GM23248 (cell line): ENCODE data around the gene IBA57. TPM values are rescaled to one million over a fixed set of nuclear protein-coding genes. Genes with fewer than 3 reads are reported as not detected.
"Not testable (repeated sequence)": the region's sequence is repeated elsewhere in the genome, so short reads cannot be mapped to it uniquely, and the experiment has no call there.

Source experiments
- DNase-seq: peaks from one replicate; pipeline ENCODE4 v3.0.0-alpha.2; 2015
- H2AFZ ChIP-seq: fragments of 200-600 bp; sonication (generic); 2 replicates; pipeline ENCODE4 v1.6.1; 2016; ENCODE audit warnings: antibody characterized with exemption
- H3F3A ChIP-seq: fragments of 200-600 bp; sonication (generic); 2 replicates; pipeline ENCODE4 v1.6.1; 2016; ENCODE audit warnings: mild to moderate bottlenecking, antibody characterized with exemption, mixed run types; ENCODE audit not compliant: insufficient read depth
- H3K27ac ChIP-seq: fragments of 200-600 bp; sonication (generic); 2 replicates; pipeline ENCODE4 v1.5.1; 2016; ENCODE audit warnings: mild to moderate bottlenecking
- H3K27me3 ChIP-seq: fragments of 200-600 bp; sonication (generic); replicated peaks from 2 replicates; pipeline ENCODE4 v1.6.1; 2016; ENCODE audit warnings: mild to moderate bottlenecking; ENCODE audit not compliant: insufficient read depth
- H3K36me3 ChIP-seq: fragments of 200-600 bp; sonication (generic); 2 replicates; pipeline ENCODE4 v1.6.1; 2016; ENCODE audit warnings: low read depth, mild to moderate bottlenecking
- H3K4me1 ChIP-seq: fragments of 200-600 bp; sonication (generic); 2 replicates; pipeline ENCODE4 v1.6.1; 2016; ENCODE audit warnings: mild to moderate bottlenecking; ENCODE audit not compliant: insufficient read depth
- H3K4me2 ChIP-seq: fragments of 200-600 bp; sonication (generic); one replicate; pipeline ENCODE4 v1.6.1; 2016; ENCODE audit warnings: mild to moderate bottlenecking; ENCODE audit not compliant: unreplicated experiment
- H3K4me3 ChIP-seq: fragments of 200-600 bp; sonication (generic); 2 replicates; pipeline ENCODE4 v1.5.1; 2016; ENCODE audit warnings: mild to moderate bottlenecking
- H3K79me2 ChIP-seq: fragments of 200-600 bp; sonication (generic); 2 replicates; pipeline ENCODE4 v1.6.1; 2016; ENCODE audit warnings: mild to moderate bottlenecking; ENCODE audit not compliant: insufficient read depth
- H3K9ac ChIP-seq: fragments of 200-600 bp; sonication (generic); 2 replicates; pipeline ENCODE4 v1.6.1; 2016; ENCODE audit warnings: mild to moderate bottlenecking
- H3K9me2 ChIP-seq: fragments of 200-600 bp; sonication (generic); 2 replicates; pipeline ENCODE4 v1.6.1; 2016; ENCODE audit warnings: mixed run types, mild to moderate bottlenecking, moderate library complexity; ENCODE audit not compliant: insufficient read depth
- H3K9me3 ChIP-seq: fragments of 200-600 bp; sonication (generic); one replicate; pipeline ENCODE4 v1.6.1; 2017; ENCODE audit warnings: low read depth
- H4K20me1 ChIP-seq: fragments of 200-600 bp; sonication (generic); 2 replicates; pipeline ENCODE4 v1.6.0; 2016; ENCODE audit not compliant: insufficient read depth
- EZH2 ChIP-seq: fragments of 200-600 bp; sonication (generic); IDR thresholded peaks from 2 replicates; pipeline ENCODE4 v1.6.1; 2018; ENCODE audit warnings: antibody characterized with exemption, mild to moderate bottlenecking; ENCODE audit not compliant: insufficient read depth, poor library complexity, severe bottlenecking
- EZH2phosphoT487 ChIP-seq: fragments of 200-600 bp; sonication (generic); IDR thresholded peaks from 2 replicates; pipeline ENCODE4 v1.6.1; 2018; ENCODE audit warnings: antibody characterized with exemption, moderate library complexity, mild to moderate bottlenecking, low read depth; ENCODE audit not compliant: insufficient read depth
- WGBS, 2 experiments: methylation state at CpG; one replicate each; pipeline ENCODE4 v1.1.6; 2015 to 2017; ENCODE audit warnings: low lambda C conversion rate in 2 of 2, low coverage in 1 of 2; ENCODE audit errors: missing lambda C conversion rate in 2 of 2; 5-methylcytosine and 5-hydroxymethylcytosine counted together
- in situ Hi-C: fragments of 300-500 bp; cut with MboI; formaldehyde crosslinking; loops from 2 replicates; pipeline ENCODE4 v1.15.0; 2020
- polyA plus RNA-seq: library from polyadenylated mRNA; unstranded; fragments of >200 nt; fragmentation: Nextera tagmentation; extraction: Ambion mirVana; gene quantifications from 2 replicates; pipeline ENCODE4 v1.2.1, GENCODE V29; 2016
- total RNA-seq: library from RNA; depleted of rRNA; stranded (reverse); fragments of >200 nt; shearing (Covaris generic); gene quantifications from 2 replicates; pipeline ENCODE4 v1.2.3, GENCODE V29; 2014

The IBA57 gene
- total and polyA plus RNA-seq, 2 experiments from 2014 or later: 2.0 to 2.9 TPM

GRCh38 chr1:228185641-228185965, 20.0 kb downstream of the IBA57 start:
- Histone ChIP-seq H4K20me1 (no peaks in the 10 kb centered on the region), H3K27me3 (no peaks in the 10 kb centered on the region), H3K4me2 (no peak overlapping the region), H3K4me1 (no peaks in the 10 kb centered on the region), H3K4me3 (no peak overlapping the region), H2AFZ (no peak overlapping the region), H3K27ac (no peak overlapping the region), H3K79me2 (no peaks in the 10 kb centered on the region), H3K9me3 (no peaks in the 10 kb centered on the region), H3K36me3 (no peaks in the 10 kb centered on the region), H3F3A (no peaks in the 10 kb centered on the region), H3K9me2 (no peaks in the 10 kb centered on the region), H3K9ac (no peak overlapping the region)
- TF ChIP-seq EZH2phosphoT487 (no peak), EZH2 (no peak)
- in situ Hi-C loops: no loop called here
- 84 to 87% methylated on average over 11 of the region's 11 CpGs for WGBS, 2 experiments
- DNase-seq: no peak

DNA sequence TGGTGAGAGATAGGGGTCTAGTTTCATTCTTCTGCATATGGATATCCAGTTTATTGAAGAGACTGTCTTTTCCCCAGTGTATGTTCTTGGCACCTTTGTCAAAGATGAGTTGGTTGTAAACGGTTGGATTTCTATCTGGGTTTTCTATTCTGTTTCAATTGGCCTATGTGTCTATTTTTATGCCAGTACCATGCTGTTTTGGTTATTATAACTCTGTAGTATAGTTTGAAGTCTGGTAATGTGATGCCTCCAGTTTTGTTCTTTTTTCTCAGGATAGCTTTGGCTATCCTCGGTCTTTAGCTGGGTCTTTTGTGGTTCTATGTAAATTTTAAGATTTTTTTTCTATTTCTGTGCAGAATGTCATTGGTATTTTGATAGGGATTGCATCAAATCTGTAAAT, 22.6 kb downstream of the IBA57 start:
- H3K9me3 ChIP-seq, H3K79me2 ChIP-seq, H3K4me3 ChIP-seq, H3K9ac ChIP-seq, H3K4me1 ChIP-seq, H2AFZ ChIP-seq, DNase-seq, H3K27me3 ChIP-seq, H3K36me3 ChIP-seq, H3K27ac ChIP-seq, H3K4me2 ChIP-seq, H4K20me1 ChIP-seq, H3F3A ChIP-seq, H3K9me2 ChIP-seq, in situ Hi-C loops: not testable (repeated sequence)
- WGBS, 2 experiments: 64 to 73% methylated on average over 2 of the region's 2 CpGs

DNA sequence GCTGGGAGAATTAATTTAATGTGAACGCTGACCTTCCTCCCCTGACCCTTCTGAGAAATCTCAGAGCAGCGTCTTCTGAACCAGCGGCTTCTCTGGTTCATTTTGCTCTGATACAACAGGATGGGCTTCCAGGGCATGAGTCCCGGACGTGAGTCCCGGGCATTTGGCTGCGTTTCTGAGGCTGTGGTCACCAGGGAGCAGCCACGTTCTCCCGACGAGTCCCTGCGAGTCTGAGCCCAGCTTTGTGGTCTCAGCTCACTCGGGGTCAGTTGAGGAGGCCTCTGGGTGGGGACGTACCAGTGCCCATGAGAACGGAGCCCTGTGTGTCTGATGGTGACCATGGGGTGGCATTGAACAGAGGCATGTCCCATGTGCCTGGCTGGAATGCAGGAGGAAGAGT, 24.6 kb downstream of the IBA57 start:
- H3K27ac ChIP-seq: no peak overlapping the region
- WGBS, 2 experiments: 70 to 77% methylated on average over 14 of the region's 14 CpGs
- no peak overlapping the region for H3K9ac ChIP-seq
- H3K9me2 ChIP-seq: no peaks in the 10 kb centered on the region
- no peak for DNase-seq
- in situ Hi-C loops: no loop called here
- no peak overlapping the region for H3K4me3 ChIP-seq
- no peak overlapping the region for H3K4me2 ChIP-seq
- no peaks in the 10 kb centered on the region for H3F3A ChIP-seq
- H3K79me2 ChIP-seq: no peaks in the 10 kb centered on the region
- no peaks in the 10 kb centered on the region for H3K9me3 ChIP-seq
- no peaks in the 10 kb centered on the region for H3K4me1 ChIP-seq
- no peaks in the 10 kb centered on the region for H4K20me1 ChIP-seq
- no peak for TF ChIP-seq EZH2phosphoT487
- no peak for TF ChIP-seq EZH2
- no peaks in the 10 kb centered on the region for H3K27me3 ChIP-seq
- no peak overlapping the region for H2AFZ ChIP-seq
- no peaks in the 10 kb centered on the region for H3K36me3 ChIP-seq

DNA sequence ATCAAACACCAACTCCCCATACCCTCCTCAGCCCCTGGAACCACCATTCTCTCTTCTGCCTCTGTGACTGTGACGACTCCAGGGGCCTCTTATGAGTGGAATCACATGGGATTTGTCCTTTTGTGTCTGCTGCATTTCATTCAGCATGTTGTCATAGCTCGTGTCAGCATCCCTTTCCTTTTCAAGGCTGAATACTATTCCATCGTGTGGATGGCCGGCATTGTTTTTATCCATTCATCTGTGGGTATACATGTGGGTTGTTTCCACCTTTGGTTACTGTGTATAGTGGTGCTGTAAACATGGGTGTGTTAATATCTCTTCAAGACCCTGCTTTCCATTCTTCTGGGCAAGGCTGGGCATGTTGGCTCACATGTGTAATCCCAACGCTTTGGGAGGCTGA, 25.2 kb downstream of the IBA57 start:
- H3F3A ChIP-seq: no peaks in the 10 kb centered on the region
- H3K9me2 ChIP-seq: no peaks in the 10 kb centered on the region
- no peaks in the 10 kb centered on the region for H3K4me1 ChIP-seq
- no peaks in the 10 kb centered on the region for H3K36me3 ChIP-seq
- H3K9ac ChIP-seq: no peak overlapping the region
- DNase-seq: no peak
- TF ChIP-seq EZH2 (no peak), EZH2phosphoT487 (no peak)
- no peaks in the 10 kb centered on the region for H3K27me3 ChIP-seq
- H2AFZ ChIP-seq: no peak overlapping the region
- H3K79me2 ChIP-seq: no peaks in the 10 kb centered on the region
- in situ Hi-C loops: no loop called here
- WGBS, 2 experiments: 75 to 77% methylated on average over 5 of the region's 5 CpGs
- H4K20me1 ChIP-seq: no peaks in the 10 kb centered on the region
- no peak overlapping the region for H3K4me3 ChIP-seq
- H3K27ac ChIP-seq: no peak overlapping the region
- no peak overlapping the region for H3K4me2 ChIP-seq
- H3K9me3 ChIP-seq: no peaks in the 10 kb centered on the region

DNA sequence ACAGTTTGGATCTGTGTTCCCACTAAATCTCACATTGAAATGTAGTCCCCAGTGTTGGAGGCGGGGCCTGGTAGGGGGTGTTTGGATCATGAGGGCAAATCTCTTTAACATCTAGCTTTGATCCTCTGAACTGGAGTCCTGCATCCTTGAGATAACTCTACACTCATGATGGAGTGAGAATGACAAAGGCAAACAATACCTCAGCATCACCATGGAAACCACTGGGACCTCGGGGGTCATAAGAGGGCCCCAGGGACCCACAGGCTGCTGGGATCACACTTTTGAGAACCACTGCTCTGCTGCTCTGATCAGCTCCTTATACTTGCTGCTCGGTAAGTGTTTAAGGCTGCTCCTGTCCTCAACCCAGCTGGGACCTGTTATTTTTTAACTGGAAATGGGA, 28.8 kb downstream of the IBA57 start:
- no peaks in the 10 kb centered on the region for H3K79me2 ChIP-seq
- TF ChIP-seq EZH2: no peak
- TF ChIP-seq EZH2phosphoT487: no peak
- H3K4me2 ChIP-seq: no peak overlapping the region
- H3K9ac ChIP-seq: no peak overlapping the region
- no peaks in the 10 kb centered on the region for H3K4me1 ChIP-seq
- no peaks in the 10 kb centered on the region for H4K20me1 ChIP-seq
- no peak overlapping the region for H2AFZ ChIP-seq
- H3K27me3 ChIP-seq: no peaks in the 10 kb centered on the region
- H3K36me3 ChIP-seq: no peaks in the 10 kb centered on the region
- H3K9me3 ChIP-seq: no peaks in the 10 kb centered on the region
- in situ Hi-C loops: no loop called here
- DNase-seq: no peak
- no peak overlapping the region for H3K27ac ChIP-seq
- H3K9me2 ChIP-seq: no peaks in the 10 kb centered on the region
- 67 to 73% methylated on average over 3 of the region's 3 CpGs for WGBS, 2 experiments
- H3K4me3 ChIP-seq: no peak overlapping the region
- peaks cover 7% of the 10 kb centered on the region for H3F3A ChIP-seq
